ENCODE results near the gene ADAMTS17.

The ADAMTS17 gene

DNA sequence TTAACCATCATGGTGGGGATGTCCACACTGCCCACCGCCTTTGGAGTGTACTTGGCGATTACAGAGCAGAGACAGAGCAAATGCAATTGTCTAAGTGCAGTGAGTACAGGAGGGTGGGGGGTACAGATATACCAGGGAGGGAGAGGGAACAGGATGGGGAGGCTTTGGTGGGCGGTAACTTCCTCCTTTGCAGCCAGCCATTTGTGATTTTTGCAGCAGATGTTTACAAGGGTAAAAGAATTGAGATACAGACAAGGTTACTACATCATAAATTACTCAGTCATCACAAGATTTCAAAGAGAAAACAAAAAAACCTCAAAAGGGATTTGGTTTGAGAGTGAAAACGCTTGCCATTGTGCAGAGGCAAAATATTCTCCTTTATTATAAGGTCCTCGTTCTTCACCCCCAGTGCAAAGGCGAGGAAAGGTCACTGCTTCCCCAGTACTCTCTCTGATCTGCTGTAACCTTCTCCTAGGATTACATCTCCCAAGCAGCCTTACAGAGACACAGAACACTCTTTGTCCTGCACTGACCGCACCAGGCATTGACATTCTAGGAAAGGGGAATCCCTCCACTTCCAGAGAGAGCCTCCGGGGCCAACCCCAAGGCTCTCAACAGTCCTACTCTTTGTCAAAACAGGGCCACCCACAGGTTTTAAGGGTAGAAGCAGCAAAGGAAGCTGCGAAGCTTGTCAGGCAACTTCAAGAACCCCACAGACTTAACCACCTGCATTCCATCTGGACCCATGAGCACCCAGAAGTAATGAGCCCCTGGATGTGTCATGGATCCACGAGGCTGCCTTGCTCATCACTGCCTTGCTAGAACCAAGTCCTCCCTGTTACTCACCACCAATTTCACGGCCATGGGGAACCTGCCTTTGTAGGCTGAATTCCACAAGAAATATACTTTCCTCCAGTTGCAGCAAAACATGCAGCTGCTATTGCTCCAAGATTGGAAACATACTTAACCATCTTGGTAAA, 117.3 kb downstream of the ADAMTS17 start:
- no peak for DNase-seq (ENCODE audit: low read depth in 1 of 2, low spot score in 1 of 2)

DNA sequence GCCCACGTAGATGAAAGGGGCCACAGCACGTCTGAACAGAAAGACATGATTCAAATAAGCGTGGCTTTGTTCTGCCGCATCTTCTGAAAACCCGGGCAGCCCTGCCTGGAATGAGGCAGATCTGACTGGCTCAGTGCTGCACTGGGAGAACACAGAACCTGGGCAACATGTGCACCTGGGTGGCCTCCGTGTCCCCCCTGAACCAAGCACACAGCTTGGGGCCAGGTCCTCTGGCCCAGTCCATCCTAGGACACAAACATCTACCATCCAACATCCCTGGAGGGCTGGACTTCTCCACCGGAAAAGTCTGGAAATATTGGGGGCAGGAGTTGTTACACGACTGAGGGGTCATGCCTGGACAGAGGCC, 119.4 kb downstream of the ADAMTS17 start:
- DNase-seq (ENCODE audit: low read depth in 1 of 2, low spot score in 1 of 2) = no peak

DNA sequence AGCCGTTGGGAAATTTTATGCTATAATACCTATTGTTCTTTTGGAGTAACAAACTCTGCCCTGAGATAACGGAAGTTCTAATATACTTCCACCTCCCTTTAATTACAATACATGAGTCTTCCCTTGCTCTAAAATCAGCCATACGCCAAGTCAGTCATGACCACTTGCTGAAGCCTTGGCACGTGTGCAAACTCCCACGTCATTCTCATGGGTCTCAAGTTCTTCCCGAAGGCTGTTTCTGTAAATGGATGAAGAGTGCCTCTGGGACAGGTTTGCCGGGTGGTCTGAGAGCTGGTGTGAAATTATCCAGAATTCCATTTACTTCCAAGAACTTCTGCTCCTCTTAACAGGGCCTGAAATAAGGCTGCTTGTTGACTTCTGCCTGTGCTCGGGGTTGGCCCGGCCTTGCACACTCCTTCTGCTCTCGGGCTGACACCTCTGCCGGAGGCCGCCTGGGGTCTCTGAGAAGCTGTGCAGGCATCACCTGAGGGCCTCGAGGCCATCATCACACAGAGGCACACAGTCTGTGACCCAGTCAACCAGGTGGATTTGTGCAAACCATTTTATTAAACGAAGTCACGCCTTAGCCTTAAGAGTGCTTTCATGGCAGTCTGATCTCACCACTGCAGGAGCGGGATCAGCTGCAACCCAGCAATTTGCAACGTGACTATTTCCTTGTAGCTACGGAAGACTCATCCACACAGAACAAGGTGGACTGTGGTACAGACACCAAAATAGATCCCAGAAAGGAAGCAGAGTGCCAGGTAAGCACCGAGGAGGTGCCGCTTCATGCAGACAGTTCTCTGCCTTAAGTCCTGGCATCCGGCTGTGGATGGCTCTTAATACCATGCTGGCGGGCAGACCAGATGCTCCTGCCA, 120.1 kb downstream of the ADAMTS17 start:
- no peak for DNase-seq (ENCODE audit: low read depth in 1 of 2, low spot score in 1 of 2)

DNA sequence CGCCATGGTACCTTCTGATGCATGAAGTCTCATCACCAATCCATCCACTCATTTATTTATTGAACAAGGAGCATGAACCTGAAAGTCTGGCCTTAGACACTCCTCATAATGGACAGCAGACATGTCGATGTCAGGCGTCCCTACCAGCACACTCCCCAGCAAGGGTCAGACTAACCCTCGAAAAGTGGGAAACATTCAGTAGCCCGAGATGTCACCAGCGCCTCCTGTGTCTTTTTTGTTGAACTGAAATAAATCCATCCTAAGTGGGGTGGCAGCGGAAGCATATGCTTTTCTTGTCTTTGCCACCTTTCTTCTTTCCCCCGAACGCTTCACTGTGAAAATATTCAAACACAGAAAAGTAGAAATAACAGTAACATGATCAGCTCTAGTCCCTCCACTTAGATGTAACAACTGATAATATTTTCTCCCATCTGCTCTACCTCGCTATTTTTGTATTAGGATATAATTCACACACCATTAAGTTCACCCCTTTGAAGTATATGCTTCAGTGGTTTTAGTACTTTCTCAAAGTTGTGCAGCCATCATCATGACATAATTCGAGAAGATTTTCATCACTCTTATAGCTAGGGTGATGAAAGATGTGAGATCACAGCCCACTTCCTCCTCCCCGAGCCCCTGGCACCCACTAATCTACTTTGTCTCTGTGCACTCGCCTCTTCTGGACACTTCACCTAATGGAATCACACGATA, 121.6 kb downstream of the ADAMTS17 start:
- no peak for DNase-seq (ENCODE audit: low read depth in 1 of 2, low spot score in 1 of 2)

DNA sequence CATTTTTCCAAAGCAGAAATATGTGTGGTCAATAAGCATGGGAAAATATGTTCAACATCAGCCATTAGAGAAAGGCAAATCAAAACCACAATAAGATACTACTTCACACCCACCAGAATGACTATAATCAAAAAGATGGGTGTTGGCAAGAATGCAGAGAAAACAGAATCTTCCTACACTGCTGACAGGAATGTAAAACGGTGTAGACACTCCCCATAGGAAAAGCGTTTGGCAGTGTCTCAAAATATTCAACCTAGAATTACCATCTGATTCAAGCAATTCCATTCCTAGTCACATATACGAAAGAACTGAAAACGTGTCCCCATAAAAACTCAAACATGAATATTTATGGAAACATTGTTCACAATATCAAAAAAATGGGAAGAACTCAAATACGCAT, 123.3 kb downstream of the ADAMTS17 start:
- no peak for DNase-seq (ENCODE audit: low read depth in 1 of 2, low spot score in 1 of 2)

DNA sequence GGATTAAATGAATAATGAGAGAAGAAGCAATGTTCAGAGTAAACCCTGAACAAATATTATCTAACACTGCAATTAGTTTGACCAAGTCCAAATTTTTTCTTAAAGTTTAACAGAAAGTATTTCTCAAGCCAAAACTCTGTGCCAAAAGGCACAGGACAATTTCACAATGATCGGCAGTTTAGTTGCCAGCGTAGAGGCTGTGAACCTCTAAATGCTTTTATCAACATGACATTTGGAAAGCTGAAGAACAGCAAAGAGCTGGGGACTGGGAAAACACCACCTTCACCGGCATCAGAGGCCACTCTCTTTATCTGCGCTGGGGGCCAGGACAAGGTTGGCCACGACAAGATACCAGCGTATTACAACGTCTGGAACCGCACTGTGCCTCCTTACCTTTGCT, 125.6 kb downstream of the ADAMTS17 start:
- no peak for DNase-seq (ENCODE audit: low read depth in 1 of 2, low spot score in 1 of 2)

DNA sequence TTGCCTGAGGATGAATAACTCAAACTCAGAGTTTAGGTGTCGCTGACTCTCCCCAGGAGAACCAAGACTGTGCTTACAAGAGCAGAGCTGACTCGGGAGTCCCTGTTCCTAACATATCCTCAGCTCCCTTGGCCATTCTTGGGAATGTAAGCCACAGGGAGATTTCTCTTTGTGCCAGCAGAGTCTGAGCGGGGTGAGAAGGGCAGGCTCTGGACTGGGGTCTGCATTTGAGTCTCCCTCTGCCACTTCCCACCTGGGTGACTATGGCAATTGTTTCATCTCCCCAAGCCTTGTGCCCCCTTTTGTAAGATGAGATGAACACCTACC, 126.0 kb downstream of the ADAMTS17 start:
- DNase-seq (ENCODE audit: low read depth in 1 of 2, low spot score in 1 of 2) = no peak

DNA sequence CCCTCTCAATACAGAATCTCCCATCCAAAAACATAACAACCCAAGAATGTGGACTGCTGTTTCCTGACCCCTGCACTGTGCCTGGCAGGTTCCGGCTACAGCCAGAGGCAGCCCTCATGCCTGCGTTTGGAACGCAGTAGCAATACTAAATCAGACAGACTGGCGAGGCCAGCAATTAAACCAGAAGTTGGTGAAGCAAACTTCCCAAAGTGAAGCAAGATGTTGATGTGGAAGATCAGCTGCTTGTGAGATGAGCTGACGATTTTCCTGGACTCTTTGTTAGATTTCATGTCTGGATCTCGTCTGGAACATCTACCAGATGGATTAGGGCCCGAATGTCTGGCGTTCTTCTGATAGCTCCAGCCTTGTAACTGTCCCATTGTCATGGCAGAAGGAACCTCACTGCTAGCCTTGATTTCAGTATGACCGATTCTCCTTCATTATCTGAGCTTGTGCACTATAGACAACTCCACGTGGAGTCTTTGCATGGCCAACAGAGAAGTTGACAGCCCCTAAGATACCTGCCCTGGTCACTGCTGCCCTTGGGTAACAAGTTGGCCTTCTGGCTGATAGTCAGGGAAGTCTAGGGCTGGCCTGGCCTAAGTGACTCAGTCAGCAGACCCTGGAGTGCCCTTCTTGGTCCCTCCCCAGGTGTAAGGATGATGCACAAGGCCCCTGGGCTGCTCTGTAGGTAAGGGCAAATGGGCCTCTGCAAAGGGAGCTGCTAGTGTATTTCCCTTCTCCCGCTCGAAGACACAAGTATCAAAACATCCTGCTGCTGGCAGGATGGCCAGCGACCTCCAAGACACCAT, 126.5 kb downstream of the ADAMTS17 start:
- no peak for DNase-seq (ENCODE audit: low read depth in 1 of 2, low spot score in 1 of 2)

DNA sequence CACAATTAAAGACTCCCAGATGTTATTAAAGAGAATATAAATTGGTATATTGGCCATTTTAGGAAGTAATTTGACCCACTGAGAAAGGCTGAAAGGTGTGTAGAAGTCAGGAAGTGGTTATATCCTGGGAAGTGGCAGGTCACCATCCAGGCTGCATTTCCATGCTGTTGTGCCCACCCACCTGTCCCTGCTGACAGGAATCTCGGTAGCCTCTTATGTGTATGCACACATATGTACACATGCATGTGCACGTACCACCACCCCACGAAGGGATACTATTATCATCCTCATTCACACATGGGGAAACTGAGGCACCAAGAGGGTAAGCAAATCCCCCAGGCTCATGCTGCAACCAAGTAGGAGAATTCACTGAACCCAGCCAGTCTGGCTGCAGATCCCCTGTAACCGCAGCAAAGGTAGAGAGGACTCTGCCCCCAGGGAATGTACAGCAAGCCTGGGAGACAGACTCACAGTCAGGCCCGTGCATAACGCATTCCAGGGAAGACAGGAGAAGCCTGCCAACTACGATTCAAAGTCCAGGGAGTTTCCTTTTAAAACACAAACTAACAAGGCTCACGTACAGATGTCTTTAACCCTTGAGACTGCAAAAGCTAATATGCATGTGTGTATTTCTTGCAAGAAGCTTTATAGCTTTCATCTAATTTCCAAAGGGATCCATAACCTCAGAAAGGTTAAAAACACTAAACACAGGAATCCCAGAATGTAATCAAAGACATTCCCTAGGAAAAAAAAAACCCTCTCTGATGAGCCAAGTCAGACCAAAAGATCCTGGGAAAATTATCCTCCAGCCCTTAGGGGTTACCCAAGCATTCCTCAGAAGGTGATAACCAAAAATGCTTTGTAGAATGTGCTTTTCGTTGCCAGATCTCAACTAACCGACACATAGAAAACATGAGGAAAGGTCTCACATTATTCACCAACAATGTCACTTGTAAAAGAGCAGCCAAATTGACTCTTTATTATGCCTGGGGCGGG, 129.6 kb downstream of the ADAMTS17 start:
- DNase-seq (ENCODE audit: low read depth in 1 of 2, low spot score in 1 of 2) = no peak

DNA sequence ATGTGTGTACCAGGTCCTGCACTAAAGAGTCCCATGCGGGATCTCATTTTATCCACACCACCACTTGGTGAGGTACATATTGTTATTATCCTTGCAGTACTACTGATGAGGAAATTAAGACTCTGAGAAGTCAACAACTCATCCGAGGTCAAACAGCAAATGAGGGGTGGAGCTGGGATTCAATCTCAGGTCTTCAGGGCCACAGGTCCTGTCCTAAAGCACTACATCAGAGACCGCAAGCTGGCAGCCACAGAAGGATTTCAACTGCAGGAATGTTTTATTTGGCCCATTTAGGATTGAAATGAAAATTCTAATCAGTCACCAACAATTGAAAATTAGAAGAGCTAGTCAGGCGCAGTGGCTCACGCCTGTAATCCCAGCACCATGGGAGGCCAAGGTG, 131.4 kb downstream of the ADAMTS17 start:
- no peak for DNase-seq (ENCODE audit: low read depth in 1 of 2, low spot score in 1 of 2)

DNA sequence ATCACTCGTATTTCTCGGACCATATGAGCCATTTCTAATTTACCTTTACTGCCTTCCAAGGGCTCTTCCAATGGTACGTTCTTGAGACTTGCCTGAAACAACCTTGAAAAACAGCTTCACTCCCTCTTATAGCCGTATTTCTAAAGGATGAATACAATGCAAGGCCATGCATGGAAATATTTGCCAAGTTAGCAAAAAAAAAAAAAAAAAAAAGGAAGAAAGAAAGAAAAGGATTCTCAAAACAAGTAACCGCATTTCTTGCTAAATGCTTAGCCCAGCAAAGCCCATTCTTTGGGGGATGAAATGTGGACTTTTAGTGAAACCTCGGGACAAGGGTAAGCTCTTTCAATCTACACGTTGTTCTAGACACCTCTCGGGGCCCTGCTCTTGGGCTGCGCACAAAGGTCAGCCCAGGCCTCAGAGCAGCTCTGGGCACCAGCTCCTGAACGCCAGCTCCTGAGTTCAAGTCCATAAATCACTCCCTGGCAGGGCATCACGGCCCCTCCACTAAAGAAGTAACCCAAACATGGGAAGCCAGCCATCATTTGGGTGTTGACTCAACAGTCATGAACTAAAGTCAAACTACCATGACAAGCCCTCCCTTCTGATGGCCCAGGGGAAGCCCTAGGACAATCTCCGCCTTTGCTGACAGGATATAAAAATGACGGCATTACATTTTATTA, 132.7 kb downstream of the ADAMTS17 start:
- no peak for DNase-seq (ENCODE audit: low read depth in 1 of 2, low spot score in 1 of 2)

DNA sequence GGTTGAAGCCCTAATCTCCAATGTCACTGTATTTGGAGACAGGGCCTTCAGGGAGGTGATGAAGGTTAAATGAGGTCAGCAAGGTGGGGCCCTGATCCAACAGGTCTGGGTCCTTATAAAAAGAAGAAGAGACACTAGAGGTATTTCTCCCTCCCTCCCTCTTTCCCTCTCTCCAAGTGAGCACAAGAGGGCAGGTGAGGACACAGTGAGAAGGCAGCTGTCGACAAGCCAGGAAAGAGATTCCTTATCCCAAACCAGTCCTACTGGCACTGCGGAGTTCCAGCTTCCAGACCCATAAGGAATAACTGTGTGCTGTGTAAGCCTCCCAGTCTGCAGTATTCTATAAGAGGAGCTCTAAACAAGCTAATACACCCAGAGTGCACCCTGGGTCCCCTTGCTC, 134.7 kb downstream of the ADAMTS17 start:
- no peak for DNase-seq (ENCODE audit: low read depth in 1 of 2, low spot score in 1 of 2)

DNA sequence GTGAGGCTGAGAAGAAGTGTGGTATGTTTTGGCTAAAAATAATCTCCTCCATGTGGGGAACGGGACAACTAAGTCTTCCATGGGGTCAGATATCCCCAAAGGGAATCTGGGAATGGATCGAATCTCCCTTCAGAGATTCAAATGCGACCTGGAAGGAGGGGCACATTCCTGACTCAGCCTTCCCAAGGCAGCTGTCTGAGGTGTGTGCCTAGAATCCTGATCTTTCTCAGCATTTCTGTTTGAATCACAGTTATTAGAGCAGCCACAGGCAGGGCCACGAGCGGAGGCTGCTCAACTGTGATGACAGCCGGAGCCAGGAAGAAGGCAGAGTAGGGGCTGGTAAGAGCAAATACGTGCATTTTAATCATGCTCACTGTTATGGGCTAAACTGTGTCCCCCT, 135.1 kb downstream of the ADAMTS17 start:
- DNase-seq (ENCODE audit: low read depth in 1 of 2, low spot score in 1 of 2) = no peak

DNA sequence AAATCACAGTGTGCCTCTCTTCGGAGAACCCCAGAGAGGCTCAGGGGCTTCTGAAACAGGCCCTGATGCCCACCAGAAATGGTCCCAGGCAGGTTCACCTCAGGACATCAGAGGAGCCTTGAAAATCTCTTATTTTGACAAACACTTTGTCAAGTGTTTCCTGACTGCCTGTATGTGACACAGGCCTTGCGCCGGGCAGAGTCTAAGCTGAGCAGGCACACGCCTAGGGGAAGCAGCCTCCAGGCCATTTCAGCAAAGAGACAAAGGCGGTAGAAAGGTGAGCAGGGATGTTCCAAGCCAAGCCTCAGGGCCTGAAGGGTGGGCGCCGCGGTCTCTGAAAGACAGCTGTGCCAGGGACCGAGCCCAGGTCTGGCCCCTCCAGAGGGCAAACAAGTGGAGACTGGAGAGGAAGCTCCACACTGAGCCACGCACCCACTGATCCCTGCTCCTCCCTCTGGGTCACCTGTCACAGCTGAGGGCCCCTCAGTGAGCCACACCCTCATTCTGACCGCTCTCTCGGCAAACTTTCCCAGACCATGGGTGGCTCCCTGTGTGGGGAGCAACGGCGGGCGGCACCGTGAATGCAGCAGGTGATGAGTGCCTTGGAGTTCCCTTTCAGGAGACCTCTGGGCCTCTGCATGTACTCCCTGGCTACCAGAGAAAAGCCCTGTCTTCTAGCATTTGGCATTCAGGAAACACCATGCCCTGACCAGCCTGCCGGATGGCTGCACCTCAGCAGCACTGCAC, 136.1 kb downstream of the ADAMTS17 start:
- DNase-seq (ENCODE audit: low read depth in 1 of 2, low spot score in 1 of 2) = no peak

DNA sequence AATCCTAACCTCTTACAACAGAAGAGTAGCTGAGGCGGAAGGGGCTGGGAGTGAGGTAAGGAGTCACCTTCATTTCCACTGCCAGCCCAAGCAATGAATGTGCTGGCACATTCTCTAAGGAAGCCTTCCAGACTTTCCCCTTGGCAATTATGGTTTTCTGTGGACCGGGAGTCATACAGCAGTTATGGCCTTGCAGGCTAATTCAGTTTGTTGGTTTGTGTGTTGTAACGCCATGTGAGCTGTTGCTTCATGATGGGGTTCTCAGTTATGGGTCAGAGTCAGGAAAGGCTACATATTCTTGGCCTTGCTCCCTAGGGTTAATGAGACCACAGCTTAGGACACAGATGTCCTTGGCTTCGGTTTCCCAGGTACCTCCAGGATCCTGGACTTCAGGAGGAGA, 137.0 kb downstream of the ADAMTS17 start:
- DNase-seq (ENCODE audit: low read depth in 1 of 2, low spot score in 1 of 2) = no peak

DNA sequence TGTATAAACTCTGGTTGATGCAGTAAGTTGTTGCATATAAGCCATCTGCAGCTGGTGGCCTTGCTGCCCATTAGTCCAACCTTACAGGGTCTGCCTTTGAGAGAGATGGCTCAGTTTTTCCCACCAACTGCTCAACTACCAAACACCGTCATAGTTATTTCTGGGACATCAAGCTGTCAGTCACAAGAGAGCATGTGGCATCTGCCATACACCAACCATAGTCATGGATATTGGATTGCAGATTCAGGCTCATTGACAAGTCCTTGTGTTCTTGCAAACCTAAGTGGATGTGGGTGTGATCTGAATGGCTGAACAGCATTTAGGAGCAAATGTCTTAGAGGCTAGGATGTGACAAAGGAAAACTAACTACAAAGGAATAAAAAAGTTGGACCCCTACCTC, 137.6 kb downstream of the ADAMTS17 start:
- DNase-seq (ENCODE audit: low read depth in 1 of 2, low spot score in 1 of 2) = no peak

DNA sequence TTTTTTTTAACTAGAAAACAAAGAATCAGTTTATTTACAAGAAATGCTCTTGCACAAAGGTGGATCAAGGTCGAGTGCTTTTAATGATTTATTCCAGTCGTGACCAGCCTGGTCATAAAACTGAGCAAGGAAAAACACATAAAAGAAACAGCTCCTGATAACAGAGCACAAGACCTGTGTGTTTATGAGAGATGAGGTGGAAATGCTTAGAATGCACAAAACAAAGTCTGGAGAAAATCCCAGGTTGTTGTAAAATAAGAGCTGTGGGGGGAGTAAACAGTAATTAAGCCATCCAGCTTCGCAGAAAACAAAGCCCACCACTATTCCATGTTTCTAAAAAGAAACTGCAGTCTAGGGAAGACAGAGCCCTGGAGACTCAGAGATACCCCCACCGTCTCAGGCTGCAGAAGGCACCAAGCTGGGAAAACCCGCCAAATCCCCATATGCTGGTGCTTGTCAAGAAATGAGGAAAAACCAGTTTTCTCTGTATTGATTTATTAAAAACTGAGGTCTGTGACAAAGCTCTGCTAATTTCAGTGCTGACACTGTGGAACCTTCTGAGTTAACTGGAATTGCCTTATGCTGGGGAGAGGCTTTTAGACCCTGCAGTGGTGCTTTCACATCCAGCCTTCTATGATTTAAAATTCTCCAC, 139.3 kb downstream of the ADAMTS17 start:
- no peak for DNase-seq (ENCODE audit: low read depth in 1 of 2, low spot score in 1 of 2)
